SK-N-MC (cell line): ENCODE measurements around the gene PTPRJ.

Experiments
- EZH2 ChIP-seq: fragments of 200-600 bp; sonication (generic); IDR thresholded peaks from one replicate; pipeline ENCODE4 v1.6.1; 2017; ENCODE audit warnings: antibody characterized with exemption
- POLR2AphosphoS5 ChIP-seq: IDR thresholded peaks from 2 replicates; pipeline ENCODE4 v1.6.1; 2012; ENCODE audit warnings: mild to moderate bottlenecking, low read depth, low read length, borderline replicate concordance

- TF ChIP-seq EZH2 = no peak
- no peak for TF ChIP-seq POLR2AphosphoS5
Measured at GRCh38 chr11:48094643-48095339, 114.4 kb downstream of the PTPRJ start.
